ENCODE data around the gene FLAD1. TPM values are rescaled to one million over a fixed set of nuclear protein-coding genes. Genes with fewer than 3 reads are reported as not detected.

FLAD1 gene
- polyA plus RNA-seq, 1 experiment: 21.1 TPM

DNA sequence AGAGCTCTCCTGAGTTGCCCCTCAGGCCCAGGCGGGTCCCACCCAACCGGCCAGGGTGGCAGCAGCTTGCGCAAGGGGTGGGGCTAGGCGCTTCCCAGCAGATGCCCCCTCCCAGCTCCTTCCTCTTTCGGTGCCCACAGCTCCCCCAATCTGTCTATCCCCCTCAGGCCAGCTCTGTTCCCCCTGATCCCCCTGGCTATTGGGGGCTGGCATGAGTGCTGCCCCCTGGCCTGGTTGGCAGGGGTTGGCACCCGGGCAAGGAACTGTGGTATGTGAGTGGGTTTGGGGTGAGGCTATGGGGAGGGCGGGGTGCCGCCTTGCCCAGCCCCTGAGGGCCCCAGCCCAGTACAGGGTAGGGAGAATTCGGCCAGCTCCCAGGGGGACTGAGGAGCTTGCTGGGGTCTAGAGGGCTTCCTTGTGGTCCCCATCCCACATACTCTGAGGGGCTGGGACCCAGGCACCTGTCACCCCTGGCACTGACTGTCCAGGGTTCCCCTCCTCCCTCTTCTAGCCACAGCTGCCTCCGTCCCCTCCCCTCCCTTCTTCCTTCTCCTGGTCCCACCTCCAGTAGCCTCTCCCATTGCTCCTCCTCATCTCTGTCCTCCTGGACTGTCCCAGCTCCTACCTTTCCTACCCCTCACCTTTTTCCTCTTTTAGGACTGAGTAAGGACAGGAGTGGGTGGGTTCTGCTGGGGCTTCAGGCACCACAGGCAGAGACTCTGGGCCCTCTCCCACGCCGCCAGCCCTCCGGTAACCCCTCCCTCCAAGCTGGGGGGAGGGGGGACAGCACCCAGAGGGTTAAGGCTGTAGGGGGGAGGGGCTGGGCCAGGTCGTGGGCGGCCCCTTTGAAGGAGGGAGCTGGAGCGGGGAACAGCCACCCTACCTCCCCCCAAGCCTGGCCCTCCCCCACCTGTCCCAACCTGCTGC is 25.1 kb downstream of the FLAD1 start:
- no peak for TF ChIP-seq CTCF (IDR thresholded peaks at IDR 0.05; ENCODE audit: low read depth, low read length)
- Histone ChIP-seq H3K9me3 (ENCODE audit: control insufficient read depth, insufficient read depth, low read length) (no peaks in the 10 kb centered on the region; the same call in 1 of the 2 replicates), H3K4me3 (ENCODE audit: low read depth, low read length) (no peak overlapping the region), H3K27ac (ENCODE audit: low read depth, low read length) (no peak overlapping the region), H3K27me3 (ENCODE audit: control insufficient read depth, insufficient read depth, low read length) (no peaks in the 10 kb centered on the region)
- POLR2A ChIA-PET: interaction anchor here (1.6 kb wide), 1 partner anchor 9 kb away, joined by 3 read pairs; no protein-coding TSS in a partner anchor
- CTCF ChIA-PET: interaction anchor here (0.6 to 4.5 kb wide), 2 partner anchors 8 to 9 kb away, joined by 3 to 38 read pairs; no protein-coding TSS in a partner anchor
- DNase-seq (ENCODE audit: low read depth, low spot score): no peak

GRCh38 chr1:155009221-155009711 is 26.1 kb downstream of the FLAD1 start:
- H3K27me3 ChIP-seq (ENCODE audit: control insufficient read depth, insufficient read depth, low read length): no peaks in the 10 kb centered on the region
- H3K4me3 ChIP-seq (ENCODE audit: low read depth, low read length): no peak overlapping the region
- H3K9me3 ChIP-seq (ENCODE audit: control insufficient read depth, insufficient read depth, low read length): no peaks in the 10 kb centered on the region
- TF ChIP-seq CTCF (IDR thresholded peaks at IDR 0.05; ENCODE audit: low read depth, low read length): no peak
- CTCF ChIA-PET: interaction anchor here (4.5 kb wide), 1 partner anchor 8 kb away, joined by 38 read pairs; no protein-coding TSS in a partner anchor
- no peak overlapping the region for H3K27ac ChIP-seq (ENCODE audit: low read depth, low read length)
- no peak for DNase-seq (ENCODE audit: low read depth, low spot score)
- POLR2A ChIA-PET: no interaction called here

DNA sequence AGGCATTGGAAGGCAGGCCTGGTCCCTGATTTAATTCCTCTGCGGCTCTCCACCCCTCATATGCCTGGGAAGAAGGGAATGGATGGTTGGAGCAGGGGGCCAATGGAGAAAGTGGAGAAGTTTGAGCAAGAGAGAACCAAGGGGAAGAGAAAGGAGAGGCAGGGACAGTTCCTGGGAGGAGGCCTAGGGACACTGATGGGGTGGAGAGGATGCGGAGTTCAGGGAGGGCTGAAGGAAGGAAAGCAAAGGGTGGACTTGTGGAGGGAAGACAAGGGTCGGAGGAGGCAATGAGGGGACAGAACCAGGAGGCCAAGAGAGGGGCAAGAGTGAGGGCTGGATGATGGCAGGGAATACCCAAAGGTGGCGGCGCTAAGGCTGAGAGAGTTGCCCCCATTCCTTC is 26.6 kb downstream of the FLAD1 start:
- ChIA-PET CTCF (interaction anchor here (4.5 kb wide), 1 partner anchor 8 kb away, joined by 38 read pairs; no protein-coding TSS in a partner anchor), POLR2A (no interaction called here)
- no peak for DNase-seq (ENCODE audit: low read depth, low spot score)
- no peak overlapping the region for H3K27ac ChIP-seq (ENCODE audit: low read depth, low read length)
- no peaks in the 10 kb centered on the region for H3K9me3 ChIP-seq (ENCODE audit: control insufficient read depth, insufficient read depth, low read length)
- no peak for TF ChIP-seq CTCF (IDR thresholded peaks at IDR 0.05; ENCODE audit: low read depth, low read length)
- no peaks in the 10 kb centered on the region for H3K27me3 ChIP-seq (ENCODE audit: control insufficient read depth, insufficient read depth, low read length)
- H3K4me3 ChIP-seq (ENCODE audit: low read depth, low read length): no peak overlapping the region

GRCh38 chr1:155010211-155010918 is 27.2 kb downstream of the FLAD1 start:
- H3K27me3 ChIP-seq (ENCODE audit: control insufficient read depth, insufficient read depth, low read length): no peaks in the 10 kb centered on the region
- H3K4me3 ChIP-seq (ENCODE audit: low read depth, low read length): no peak overlapping the region
- DNase-seq (ENCODE audit: low read depth, low spot score): no peak
- ChIA-PET POLR2A (no interaction called here), CTCF (interaction anchor here (1.0 kb wide), 2 partner anchors 14 to 184 kb away, joined by 3 to 4 read pairs; no protein-coding TSS in a partner anchor)
- H3K9me3 ChIP-seq (ENCODE audit: control insufficient read depth, insufficient read depth, low read length): no peaks in the 10 kb centered on the region
- H3K27ac ChIP-seq (ENCODE audit: low read depth, low read length): no peak overlapping the region
- no peak for TF ChIP-seq CTCF (IDR thresholded peaks at IDR 0.05; ENCODE audit: low read depth, low read length)

All from AG04450 (cell line).